Measurements from ENCODE around the gene HMGCS2.
"Not testable (repeated sequence)": the region's sequence is repeated elsewhere in the genome, so short reads cannot be mapped to it uniquely, and the experiment has no call there.

Gene HMGCS2

GRCh38 chr1:119732465-119733168 is 36.1 kb downstream of the HMGCS2 start:
- in situ Hi-C loops (cut with MboI; ENCODE audit: low sequenced_read_pairs): no loop called here

GRCh38 chr1:119731741-119732430 is 36.8 kb downstream of the HMGCS2 start:
- in situ Hi-C loops (cut with MboI; ENCODE audit: low sequenced_read_pairs): no loop called here

DNA sequence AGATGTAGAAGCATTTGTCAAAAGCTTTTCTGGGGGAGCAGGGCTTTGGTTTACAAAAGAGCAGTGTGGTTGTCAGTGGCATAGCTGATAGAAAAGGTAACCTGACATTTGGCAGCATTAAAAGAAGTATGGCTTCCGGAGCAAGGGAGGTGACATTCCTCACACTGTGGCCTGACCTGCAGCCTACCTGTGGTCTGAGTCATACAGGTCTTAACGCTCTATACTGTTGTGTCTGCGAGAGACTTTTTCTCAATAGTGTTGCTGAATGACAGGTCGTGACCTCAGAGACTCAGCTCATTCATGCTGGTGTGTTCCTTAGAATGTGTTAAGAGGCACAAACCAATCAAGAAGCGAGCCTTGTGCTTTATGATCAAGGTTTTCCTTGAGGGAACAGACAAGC is 37.6 kb downstream of the HMGCS2 start:
- in situ Hi-C loops (cut with MboI; ENCODE audit: low sequenced_read_pairs): no loop called here

GRCh38 chr1:119729044-119729443 is 39.7 kb downstream of the HMGCS2 start:
- in situ Hi-C loops (cut with MboI; ENCODE audit: low sequenced_read_pairs): no loop called here

DNA sequence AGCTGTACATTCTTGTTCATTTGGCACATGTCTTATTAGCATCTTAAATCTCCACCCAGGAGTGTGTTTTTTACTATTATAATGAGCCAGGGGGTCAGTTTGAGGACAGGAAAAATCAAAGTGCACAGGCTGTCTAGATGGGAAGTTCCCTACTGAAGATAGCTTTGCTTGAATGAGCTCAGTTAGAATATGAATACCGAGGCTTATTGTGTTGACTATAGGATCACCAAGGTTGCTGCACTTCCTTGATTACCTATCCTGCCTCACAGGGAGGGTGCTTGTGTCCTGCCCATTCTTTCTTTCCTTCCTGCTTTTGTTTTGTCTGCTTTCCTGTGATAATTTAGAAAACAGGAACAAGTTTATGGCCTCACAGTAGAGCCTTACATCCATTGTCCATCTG is 40.7 kb downstream of the HMGCS2 start:
- in situ Hi-C loops (cut with MboI; ENCODE audit: low sequenced_read_pairs): no loop called here

DNA sequence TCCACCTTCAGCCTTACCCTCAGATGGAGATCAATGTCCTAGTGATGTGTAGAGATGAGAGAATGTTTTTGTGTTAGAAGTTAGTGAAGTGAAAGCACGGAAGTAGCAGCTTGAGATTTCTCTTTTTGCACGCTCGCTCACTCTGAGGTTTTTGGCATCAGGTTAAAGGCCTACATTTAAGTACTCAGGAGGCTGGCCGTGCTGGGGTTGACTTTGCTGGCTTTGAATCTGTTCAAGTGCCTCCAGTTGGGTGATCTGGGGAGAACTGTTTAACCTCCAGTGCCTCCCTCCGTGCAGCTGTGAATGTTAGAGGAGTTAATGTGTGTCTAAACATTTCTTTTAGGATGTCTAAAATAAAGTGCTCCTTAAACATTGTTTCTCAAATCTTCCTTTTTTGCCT is 43.1 kb downstream of the HMGCS2 start:
- in situ Hi-C loops (cut with MboI; ENCODE audit: low sequenced_read_pairs): no loop called here

GRCh38 chr1:119724611-119725218 is 44.0 kb downstream of the HMGCS2 start:
- in situ Hi-C loops (cut with MboI; ENCODE audit: low sequenced_read_pairs): no loop called here

DNA sequence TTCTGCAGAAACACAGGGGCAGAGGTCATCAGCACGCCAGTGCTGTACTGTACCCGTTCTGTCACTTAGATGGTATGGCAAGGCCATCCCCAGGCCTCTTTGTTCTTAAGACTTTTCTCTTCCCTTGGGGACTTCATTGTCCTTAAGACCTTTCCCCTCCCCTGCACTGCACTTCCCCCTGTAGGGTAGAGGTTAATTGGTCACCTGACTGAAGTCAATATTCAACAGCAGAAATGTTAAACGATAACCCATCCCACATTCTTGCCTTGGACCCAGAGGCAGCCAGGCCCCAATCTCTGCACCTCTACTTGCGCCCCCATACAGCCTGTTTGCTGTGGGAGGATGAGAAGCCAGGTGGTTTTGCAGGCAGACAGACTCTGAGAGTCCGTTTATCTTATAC is 46.8 kb downstream of the HMGCS2 start:
- in situ Hi-C loops (cut with MboI; ENCODE audit: low sequenced_read_pairs): no loop called here

GRCh38 chr1:119720866-119721440 is 47.8 kb downstream of the HMGCS2 start:
- in situ Hi-C loops (cut with MboI; ENCODE audit: low sequenced_read_pairs): no loop called here

DNA sequence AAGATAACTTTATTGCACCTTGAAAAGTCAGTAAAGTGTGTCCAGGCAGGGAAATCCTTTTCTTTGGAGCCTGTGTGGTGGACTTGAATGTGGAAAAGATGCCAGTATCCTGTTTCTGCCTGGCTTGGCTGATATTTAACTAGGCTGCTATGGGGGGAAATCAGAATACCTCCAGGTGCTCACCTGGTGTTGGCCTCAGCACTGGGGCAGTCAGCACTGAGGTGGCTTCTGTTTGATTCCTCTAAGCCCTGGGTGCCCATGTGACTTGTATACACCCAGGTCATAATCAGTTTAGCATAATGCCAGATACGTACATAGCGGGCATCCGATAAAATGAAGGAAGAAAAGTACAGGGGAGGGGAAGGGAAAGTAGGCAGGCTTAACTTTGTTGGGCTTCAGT is 49.7 kb downstream of the HMGCS2 start:
- in situ Hi-C loops (cut with MboI; ENCODE audit: low sequenced_read_pairs): no loop called here

- in situ Hi-C loops (cut with MboI; ENCODE audit: low sequenced_read_pairs): no loop called here
Observed at GRCh38 chr1:119718409-119718808, 50.3 kb downstream of the HMGCS2 start.

DNA sequence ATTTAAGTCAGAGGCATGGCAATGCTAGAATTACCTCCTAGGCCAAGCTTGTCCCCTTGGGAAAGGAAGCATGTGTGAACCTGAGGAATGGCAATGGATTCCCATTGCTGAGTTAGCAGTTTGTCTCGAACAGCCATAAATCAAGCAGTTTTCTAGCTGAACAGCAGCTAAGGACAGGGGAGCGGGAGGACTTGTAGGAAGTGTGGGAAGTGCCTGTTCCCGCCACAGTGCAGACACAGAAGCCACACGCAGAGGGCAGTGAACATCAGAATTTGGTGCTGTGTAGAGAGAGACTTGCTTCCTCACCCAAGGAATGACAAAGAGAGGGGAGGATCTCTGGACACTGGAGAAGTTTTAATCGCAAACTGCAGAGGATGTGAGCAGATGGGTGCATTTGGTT is 53.2 kb downstream of the HMGCS2 start:
- in situ Hi-C loops (cut with MboI; ENCODE audit: low sequenced_read_pairs): no loop called here

- in situ Hi-C loops (cut with MboI; ENCODE audit: low sequenced_read_pairs): no loop called here
Observed at GRCh38 chr1:119714583-119714982, 54.1 kb downstream of the HMGCS2 start.

- in situ Hi-C loops (cut with MboI; ENCODE audit: low sequenced_read_pairs): no loop called here
Observed at GRCh38 chr1:119713749-119714456, 54.8 kb downstream of the HMGCS2 start.

- in situ Hi-C loops (cut with MboI; ENCODE audit: low sequenced_read_pairs): no loop called here
Observed at GRCh38 chr1:119713039-119713748, 55.5 kb downstream of the HMGCS2 start.

DNA sequence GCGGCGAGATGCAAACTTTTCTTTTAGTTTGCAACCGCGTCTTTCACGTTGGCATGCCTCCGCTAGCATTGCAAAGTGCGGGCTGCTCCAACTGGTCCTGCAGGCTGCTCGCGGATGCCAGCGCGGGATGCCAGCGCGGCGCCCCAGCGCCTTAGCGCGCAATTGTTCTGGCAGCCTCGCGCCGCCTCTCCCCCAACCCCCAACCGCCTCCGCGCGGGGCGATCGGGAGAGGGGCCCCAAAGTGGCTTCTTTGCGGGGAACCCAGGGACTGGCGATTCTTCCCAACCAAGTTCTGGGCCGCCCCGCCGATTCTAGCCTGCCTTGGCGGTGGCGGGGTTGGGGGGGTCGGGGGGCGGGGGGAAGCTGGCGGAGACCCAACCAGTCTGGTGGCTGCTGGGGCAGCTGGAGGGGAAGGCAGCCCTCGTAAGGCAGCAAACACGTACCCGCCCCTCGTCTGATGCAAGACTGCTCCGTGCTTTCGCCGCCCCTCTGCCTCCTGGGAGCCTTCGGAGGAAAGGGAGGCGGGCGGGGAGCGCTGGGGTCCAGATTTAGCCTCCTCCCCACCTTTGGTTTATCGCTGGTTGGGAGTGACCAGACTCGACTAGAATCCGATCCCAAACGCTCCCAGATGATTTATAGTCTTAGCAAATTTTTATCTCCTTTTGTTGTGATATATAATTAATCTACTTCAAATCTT is 56.2 kb downstream of the HMGCS2 start:
- in situ Hi-C loops (cut with MboI; ENCODE audit: low sequenced_read_pairs): no loop called here

DNA sequence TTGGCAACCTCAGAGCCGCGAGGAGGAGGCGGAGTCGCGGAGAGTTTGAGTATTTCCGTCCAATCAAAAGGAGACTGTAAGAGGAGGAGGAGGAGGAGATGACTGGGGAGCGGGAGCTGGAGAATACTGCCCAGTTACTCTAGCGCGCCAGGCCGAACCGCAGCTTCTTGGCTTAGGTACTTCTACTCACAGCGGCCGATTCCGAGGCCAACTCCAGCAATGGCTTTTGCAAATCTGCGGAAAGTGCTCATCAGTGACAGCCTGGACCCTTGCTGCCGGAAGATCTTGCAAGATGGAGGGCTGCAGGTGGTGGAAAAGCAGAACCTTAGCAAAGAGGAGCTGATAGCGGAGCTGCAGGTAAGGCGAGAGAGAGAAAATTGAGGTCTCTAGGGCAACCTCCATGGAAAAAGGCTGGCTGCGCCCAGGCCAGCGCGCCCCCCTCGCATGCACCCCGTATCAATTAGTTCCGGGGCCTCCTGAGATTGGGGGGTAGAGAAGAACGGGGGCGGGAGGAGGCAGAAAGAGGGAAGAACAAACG is 56.8 kb downstream of the HMGCS2 start, which contains the start of gene PHGDH:
TSS of gene PHGDH (plus strand) at position 131 of the 538 bp plus-strand sequence. CDS start at position 220, 89 bp downstream.
- in situ Hi-C loops (cut with MboI; ENCODE audit: low sequenced_read_pairs): no loop called here

GRCh38 chr1:119711356-119711803 is 57.3 kb downstream of the HMGCS2 start:
- in situ Hi-C loops (cut with MboI; ENCODE audit: low sequenced_read_pairs): not testable (repeated sequence)

- in situ Hi-C loops (cut with MboI; ENCODE audit: low sequenced_read_pairs): not testable (repeated sequence)
Observed at GRCh38 chr1:119706599-119706998, 62.1 kb downstream of the HMGCS2 start.

Measured in HL-60/S4 (cell line).